Panc1 (cell line): ENCODE results near the gene CSMD2.

Experiments
- CTCF ChIP-seq: fragments of 450-650 bp; IDR thresholded peaks from 2 replicates; pipeline ENCODE4 v1.5.1; 2017; ENCODE audit warnings: mild to moderate bottlenecking
- POLR2AphosphoS5 ChIP-seq: IDR thresholded peaks from 2 replicates; pipeline ENCODE4 v1.6.1; 2012; ENCODE audit warnings: mild to moderate bottlenecking, low read depth, low read length, moderate library complexity
- SIN3A ChIP-seq: IDR thresholded peaks from 2 replicates; pipeline ENCODE4 v1.6.1; 2012; ENCODE audit warnings: low read depth, mild to moderate bottlenecking, low read length, moderate library complexity, borderline replicate concordance; ENCODE audit not compliant: insufficient read depth

DNA sequence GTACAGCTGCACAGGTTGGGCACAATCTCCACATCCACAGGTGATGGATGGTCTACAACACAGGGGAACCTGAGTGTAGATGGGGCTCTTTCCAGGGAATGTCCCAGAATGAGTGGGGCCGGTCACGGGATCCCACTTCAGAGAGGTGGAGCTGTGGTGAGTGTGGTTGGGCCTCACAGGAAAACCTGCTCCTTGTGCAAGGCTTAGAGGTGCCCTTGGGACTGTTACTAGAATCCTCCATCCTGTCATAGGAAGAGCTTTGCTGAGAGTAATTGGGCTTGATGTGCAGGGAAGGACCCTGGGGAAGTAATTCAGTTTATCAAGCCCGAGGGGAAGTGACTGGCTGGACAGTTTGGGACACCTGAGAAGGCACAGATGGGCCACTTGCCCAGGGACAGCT, 554.6 kb downstream of the CSMD2 start:
- no peak for TF ChIP-seq CTCF
- TF ChIP-seq SIN3A: no peak
- TF ChIP-seq POLR2AphosphoS5: no peak
